ENCODE measurements around the gene OR5M3. TPM values are rescaled to one million over a fixed set of nuclear protein-coding genes. Genes with fewer than 3 reads are reported as not detected.

Gene OR5M3
- not detected for total RNA-seq

DNA sequence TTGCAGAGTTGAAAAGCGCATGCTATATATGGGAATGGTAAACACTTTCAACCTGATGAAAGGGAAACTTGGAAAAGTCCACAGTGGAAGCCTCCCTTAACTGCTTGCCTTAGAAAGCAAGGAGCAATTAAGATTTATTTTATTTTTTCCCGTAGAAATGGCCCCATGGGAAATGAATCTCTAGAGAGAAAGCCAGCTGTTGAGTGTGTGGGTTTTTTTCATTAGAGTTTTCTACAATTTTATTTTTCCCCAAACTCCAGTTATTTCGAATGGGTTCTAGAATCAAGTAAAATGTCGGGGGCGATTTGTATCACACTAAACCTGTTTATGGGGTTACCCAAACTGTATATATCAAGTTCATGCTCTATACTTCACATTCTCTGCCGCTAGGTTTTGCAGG, at the start of gene OR5M3:
Gene OR5M3 (minus strand): TSS at position 101 of the 400 bp plus-strand sequence. CDS start 2,855 bp downstream, outside the sequence.
- Histone ChIP-seq H3K27ac (no peak within 1 kb of the TSS), H3K4me1 (no peaks in the 10 kb centered on the region), H3K4me3 (no peak within 1 kb of the TSS), H3K9me3 (no peaks in the 10 kb centered on the region), H3K36me3 (no peaks in the 10 kb centered on the region), H3K27me3 (no peaks in the 10 kb centered on the region)
- TF ChIP-seq, protein P1, sequence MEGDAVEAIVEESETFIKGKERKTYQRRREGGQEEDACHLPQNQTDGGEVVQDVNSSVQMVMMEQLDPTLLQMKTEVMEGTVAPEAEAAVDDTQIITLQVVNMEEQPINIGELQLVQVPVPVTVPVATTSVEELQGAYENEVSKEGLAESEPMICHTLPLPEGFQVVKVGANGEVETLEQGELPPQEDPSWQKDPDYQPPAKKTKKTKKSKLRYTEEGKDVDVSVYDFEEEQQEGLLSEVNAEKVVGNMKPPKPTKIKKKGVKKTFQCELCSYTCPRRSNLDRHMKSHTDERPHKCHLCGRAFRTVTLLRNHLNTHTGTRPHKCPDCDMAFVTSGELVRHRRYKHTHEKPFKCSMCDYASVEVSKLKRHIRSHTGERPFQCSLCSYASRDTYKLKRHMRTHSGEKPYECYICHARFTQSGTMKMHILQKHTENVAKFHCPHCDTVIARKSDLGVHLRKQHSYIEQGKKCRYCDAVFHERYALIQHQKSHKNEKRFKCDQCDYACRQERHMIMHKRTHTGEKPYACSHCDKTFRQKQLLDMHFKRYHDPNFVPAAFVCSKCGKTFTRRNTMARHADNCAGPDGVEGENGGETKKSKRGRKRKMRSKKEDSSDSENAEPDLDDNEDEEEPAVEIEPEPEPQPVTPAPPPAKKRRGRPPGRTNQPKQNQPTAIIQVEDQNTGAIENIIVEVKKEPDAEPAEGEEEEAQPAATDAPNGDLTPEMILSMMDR (IDR thresholded peaks at IDR 0.05) = no peak
- TF ChIP-seq POLR2A (IDR thresholded peaks at IDR 0.05) (no peak), POLR2AphosphoS5 (IDR thresholded peaks at IDR 0.05) (no peak)
- intact Hi-C loops (cut with DNase I; ENCODE audit: low total_unique reads) = no loop called here
- no peak for DNase-seq (ENCODE audit: low spot score in 2 of 2)

DNA sequence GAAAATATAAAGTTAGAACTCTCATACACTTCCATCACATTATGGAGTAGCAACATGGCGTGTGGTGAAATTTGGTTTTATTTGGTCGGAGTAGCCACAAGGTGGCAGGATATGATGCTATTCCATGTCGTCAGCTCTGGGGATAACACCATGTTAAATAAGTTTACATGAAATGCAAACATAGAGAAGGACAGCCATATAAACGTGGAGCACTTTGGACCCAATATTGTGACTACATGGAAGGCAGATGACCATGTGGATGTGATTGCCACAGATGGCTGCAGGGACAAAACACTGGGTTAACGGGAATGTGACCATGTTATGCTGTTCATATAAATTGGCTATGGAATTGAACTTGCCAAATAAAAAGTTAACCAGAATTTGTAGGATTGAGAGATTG, 48.9 kb upstream of the OR5M3 start:
- Histone ChIP-seq H3K4me1 (no peaks in the 10 kb centered on the region), H3K27ac (no peak overlapping the region), H3K9me3 (no peaks in the 10 kb centered on the region), H3K36me3 (no peaks in the 10 kb centered on the region), H3K27me3 (no peaks in the 10 kb centered on the region), H3K4me3 (no peak overlapping the region)
- TF ChIP-seq, protein P1 (IDR thresholded peaks at IDR 0.05) = no peak
- no peak for DNase-seq (ENCODE audit: low spot score in 2 of 2)
- intact Hi-C loops (cut with DNase I; ENCODE audit: low total_unique reads) = no loop called here

DNA sequence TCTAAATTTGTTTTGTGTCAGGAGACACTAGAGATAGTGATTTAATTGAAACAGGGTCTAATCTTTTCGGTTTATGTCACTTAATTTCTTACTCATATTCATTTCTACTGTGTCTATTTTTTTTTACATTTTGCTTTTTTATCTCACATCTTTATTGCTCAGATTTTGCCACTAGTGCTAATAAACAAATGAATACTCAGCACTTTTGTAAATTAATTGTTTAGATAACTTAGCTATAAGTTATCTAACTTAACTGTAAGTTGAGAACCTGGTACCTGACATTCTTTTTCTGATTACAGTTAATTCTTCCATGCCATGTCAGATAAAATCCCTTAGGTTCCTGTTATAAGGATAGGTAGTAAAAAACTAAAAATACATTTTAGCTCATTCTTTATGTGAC, 40.1 kb upstream of the OR5M3 start:
- intact Hi-C loops (cut with DNase I; ENCODE audit: low total_unique reads) = no loop called here
- TF ChIP-seq, protein P1 (IDR thresholded peaks at IDR 0.05) = no peak
- TF ChIP-seq POLR2A (IDR thresholded peaks at IDR 0.05) (no peak), POLR2AphosphoS5 (IDR thresholded peaks at IDR 0.05) (no peak)
- Histone ChIP-seq H3K27ac (no peak overlapping the region), H3K27me3 (no peaks in the 10 kb centered on the region), H3K4me3 (no peak overlapping the region), H3K4me1 (no peaks in the 10 kb centered on the region), H3K9me3 (no peaks in the 10 kb centered on the region), H3K36me3 (no peaks in the 10 kb centered on the region)
- no peak for DNase-seq (ENCODE audit: low spot score in 2 of 2)

DNA sequence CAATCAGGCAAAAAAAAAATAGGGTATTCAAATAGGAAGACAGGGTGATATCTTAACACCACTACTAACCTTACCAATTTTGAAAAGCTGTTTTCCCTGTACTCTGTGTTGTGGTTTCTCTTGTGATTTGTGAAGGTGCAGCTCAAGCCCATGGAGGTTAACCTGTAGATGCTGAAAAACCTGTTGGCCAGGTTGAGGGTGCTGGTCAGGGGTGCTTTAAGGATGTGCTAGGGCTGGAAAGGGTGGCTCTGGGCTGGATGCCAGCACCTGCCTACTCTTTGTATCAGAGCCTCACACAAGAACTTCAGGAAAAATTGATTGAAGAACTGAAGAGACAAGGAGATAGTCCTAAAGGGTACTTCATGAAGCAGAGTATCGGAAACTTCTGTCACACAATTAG, 36.3 kb upstream of the OR5M3 start:
- Histone ChIP-seq H3K36me3 (no peaks in the 10 kb centered on the region), H3K27ac (no peak overlapping the region), H3K9me3 (peaks cover 0 to 4% of the 10 kb centered on the region in 2 donors), H3K27me3 (no peaks in the 10 kb centered on the region), H3K4me3 (no peak overlapping the region), H3K4me1 (no peaks in the 10 kb centered on the region)
- no peak for DNase-seq (ENCODE audit: low spot score in 2 of 2)
- TF ChIP-seq POLR2AphosphoS5 (IDR thresholded peaks at IDR 0.05) (no peak), POLR2A (IDR thresholded peaks at IDR 0.05) (no peak)
- TF ChIP-seq, protein P1 (IDR thresholded peaks at IDR 0.05) = no peak
- intact Hi-C loops (cut with DNase I; ENCODE audit: low total_unique reads) = no loop called here

DNA sequence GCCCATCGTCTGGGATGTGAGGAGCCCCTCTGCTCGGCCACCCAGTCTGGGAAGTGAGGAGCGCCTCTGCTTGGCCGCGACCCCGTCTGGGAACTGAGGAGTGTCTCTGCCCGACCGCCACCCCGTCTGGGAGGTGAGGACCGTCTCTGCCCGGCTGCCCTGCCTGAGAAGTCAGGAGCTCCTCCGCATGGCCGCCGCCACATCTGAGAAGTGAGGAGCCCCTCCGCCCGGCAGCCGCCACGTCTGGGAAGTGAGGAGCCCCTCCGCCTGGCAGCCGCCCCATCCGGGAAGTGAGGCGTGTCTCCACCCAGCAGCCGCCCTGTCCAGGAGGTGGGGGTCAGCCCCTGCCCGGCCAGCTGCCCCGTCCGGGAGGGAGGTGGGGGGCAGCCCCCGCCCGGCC, 23.9 kb upstream of the OR5M3 start:
- Histone ChIP-seq H3K27ac (no peak overlapping the region), H3K27me3 (no peaks in the 10 kb centered on the region), H3K4me1 (no peaks in the 10 kb centered on the region), H3K4me3 (no peak overlapping the region), H3K9me3 (peaks cover 0 to 4% of the 10 kb centered on the region in 2 donors), H3K36me3 (no peaks in the 10 kb centered on the region)
- DNase-seq (ENCODE audit: low spot score in 2 of 2) = no peak
- TF ChIP-seq, protein P1 (IDR thresholded peaks at IDR 0.05) = no peak
- TF ChIP-seq POLR2AphosphoS5 (IDR thresholded peaks at IDR 0.05) = no peak
- TF ChIP-seq POLR2A (IDR thresholded peaks at IDR 0.05) = no peak
- intact Hi-C loops (cut with DNase I; ENCODE audit: low total_unique reads) = no loop called here

Data from breast epithelium (tissue), 4 donors.